OCI-LY1 (cell line): ENCODE data around the gene MTHFD1L.

Experiments used
- CTCF ChIP-seq: fragments of 200-600 bp; sonication (generic), shearing (Covaris generic); IDR thresholded peaks from 2 replicates; pipeline ENCODE4 v1.5.1; 2017; ENCODE audit warnings: mild to moderate bottlenecking, antibody characterized with exemption, low read length, moderate library complexity, mixed read lengths
- EZH2 ChIP-seq: fragments of 200-600 bp; sonication (generic), shearing (Covaris generic); IDR thresholded peaks from 2 replicates; pipeline ENCODE4 v1.8.0; 2017; ENCODE audit warnings: borderline replicate concordance, mixed run types, mild to moderate bottlenecking, antibody characterized with exemption, low read length, moderate library complexity, mixed read lengths

- TF ChIP-seq CTCF = no peak
- no peak for TF ChIP-seq EZH2
Measured at GRCh38 chr6:151054306-151054705, 188.8 kb downstream of the MTHFD1L start.
